HG03457 (cell line): Measurements from ENCODE around the gene PIGK.
"Not testable (repeated sequence)": the region's sequence is repeated elsewhere in the genome, so short reads cannot be mapped to it uniquely, and the experiment has no call there.

Experiments
- ATAC-seq: cut with Tn5 transposase; IDR thresholded peaks from one replicate; pipeline ENCODE4 v1.9.1; 2021; ENCODE audit warnings: moderate number of reproducible peaks; ENCODE audit not compliant: unreplicated experiment

The PIGK gene

DNA sequence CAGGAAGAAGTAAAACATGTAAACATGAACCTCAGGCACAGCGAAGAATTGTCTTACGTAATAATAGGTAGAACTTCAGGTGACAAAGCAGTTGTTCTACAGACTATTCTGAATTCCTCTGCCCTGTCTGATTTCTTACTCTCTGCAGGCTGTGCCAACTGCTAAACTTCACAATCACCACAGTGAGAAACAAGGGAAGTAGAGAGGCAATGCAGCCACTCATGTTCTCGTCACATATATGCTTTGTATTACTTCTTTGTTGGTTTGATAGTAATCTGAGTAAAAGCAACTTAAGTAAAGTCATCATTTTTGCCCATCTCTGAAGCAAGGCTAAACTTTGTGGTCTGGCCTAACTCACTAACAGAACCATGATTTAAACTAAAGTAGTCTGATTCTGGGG lies 21.9 kb downstream of the PIGK start:
- ATAC-seq: no peak

DNA sequence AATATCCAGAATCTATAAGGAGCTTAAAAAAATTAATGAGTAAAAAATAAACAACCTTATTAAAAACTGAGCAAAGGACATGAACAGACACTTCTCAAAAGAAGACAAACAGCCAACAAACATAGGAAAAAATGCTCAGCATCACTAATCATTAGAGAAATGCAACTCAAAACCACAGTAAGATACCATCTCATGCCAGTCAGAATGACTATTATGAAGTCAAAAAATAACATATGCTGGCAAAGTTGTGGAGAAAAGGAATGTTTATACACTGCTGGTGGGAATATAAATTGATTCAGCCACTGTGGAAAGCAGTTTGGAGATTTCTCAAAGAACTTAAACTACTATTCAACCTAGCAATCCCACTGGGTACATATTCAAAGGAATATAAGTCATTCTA lies 25.3 kb downstream of the PIGK start:
- no peak for ATAC-seq

DNA sequence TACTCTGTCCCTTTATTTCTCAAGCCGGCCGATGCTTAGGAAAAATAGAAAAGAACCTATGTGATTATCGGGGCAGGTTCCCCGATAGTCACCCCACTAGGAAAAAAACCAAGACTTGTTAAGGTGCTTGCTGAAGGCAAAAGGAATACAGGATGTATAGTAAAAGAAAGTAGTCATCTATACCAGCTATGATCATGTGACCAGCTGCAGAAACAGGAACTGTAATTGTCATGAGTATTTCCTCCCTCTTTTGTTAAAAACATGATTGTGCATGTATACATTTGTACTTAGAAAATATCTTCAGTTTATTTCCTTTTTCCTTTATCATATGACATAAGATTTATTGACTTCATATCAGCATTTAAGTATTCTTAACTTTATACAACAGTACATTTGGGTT lies 30.5 kb downstream of the PIGK start:
- ATAC-seq: no peak

DNA sequence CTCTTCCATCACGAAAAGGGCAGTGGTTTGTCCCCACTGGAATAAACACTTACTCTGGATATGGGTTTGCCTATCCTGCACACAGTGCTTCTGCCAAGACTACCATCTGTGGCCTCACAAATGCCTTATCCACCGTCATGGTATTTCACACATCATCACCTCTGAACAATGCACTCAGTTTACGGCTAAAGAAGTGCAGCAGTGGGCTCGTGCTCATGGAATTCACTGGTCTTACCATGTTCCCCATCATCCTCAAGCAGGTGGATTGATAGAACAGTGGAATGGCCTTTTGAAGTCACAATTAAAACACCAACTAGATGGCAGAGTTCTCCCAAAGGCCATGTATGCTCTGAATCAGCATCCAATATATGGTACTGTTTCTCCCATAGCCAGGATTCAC lies 32.3 kb downstream of the PIGK start:
- not testable (repeated sequence) for ATAC-seq

DNA sequence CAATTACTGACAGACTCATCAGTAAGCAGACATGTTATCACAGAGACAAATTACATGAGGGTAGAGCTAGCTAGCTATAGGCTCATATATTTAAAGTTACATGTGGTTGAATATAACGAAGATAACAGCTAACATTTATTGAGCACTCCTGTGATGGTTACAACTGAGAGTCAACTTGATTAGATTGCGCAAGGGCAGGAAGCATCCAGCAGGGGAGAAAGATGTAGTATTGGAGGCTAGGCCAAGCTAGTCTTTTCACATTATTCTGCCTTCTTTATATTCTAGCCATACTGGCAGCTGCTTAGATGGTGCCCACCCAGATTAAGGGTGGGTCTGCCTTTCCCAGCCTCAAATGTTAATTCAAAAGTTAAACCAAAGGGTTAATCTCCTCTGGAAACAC lies 37.1 kb downstream of the PIGK start:
- ATAC-seq: no peak

DNA sequence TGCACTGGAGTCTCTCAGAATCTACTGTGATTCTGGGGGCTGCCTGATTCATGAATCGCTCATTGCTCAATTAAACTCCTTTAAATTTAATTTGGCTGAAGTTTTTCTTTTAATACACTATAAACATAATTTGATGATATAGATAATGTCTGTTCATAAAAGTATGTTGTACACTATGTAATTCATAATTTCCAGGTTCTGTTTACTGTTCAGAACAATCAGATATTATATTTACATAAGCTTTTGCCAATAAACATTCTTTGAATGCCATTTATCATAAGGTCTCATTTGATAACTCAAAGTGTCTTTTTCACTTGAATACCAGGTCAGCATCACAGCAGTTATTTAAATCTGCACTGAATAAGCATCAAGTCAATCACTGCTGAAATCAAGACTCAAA lies 39.6 kb downstream of the PIGK start:
- no peak for ATAC-seq

DNA sequence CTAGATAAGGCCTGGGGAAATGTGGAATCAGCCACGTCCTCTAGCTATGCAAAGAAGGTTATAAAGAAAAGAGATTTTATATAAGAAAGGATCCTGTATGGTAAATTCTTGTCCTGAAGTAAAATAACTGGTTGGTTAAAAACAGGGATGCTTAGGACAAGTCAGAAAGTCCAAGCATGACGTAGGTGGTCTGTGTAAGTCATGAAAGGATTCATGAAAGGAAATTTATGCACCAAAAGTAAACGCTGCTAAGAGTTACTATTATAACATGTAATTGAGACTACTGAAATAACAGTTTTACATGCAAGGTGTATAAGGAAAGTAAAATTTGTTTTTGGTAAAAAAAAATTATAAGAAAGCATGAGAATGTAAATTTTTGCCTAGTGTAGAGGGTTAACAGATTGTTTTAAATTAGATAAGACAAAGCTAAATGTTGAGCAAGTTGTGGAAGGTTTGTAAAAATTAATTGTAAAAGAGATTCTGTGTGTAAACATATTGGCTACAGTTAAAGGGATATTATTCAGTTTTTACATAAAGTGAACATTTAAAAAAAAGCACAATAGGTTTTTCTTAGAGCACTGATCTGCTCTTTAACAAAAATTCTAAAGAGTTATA lies 43.9 kb downstream of the PIGK start:
- ATAC-seq: no peak

DNA sequence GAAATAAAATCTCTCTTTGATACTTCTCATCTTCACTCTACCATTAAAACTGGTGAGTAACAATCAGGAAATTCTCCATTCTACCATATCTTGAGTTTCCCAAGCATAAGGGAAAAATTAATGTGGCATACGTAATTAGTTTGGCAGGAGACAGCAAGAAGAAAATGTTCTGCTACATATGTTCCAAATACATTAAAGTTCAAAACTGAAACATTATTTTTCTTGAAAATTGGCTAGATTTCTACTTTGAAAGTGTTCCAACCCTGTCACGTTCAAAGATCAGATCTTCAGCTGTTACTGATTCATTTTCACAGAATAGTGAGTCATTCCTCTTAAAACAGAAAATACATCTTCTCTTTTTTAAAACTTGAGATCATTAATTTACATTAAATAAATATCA lies 48.5 kb downstream of the PIGK start:
- ATAC-seq: no peak

DNA sequence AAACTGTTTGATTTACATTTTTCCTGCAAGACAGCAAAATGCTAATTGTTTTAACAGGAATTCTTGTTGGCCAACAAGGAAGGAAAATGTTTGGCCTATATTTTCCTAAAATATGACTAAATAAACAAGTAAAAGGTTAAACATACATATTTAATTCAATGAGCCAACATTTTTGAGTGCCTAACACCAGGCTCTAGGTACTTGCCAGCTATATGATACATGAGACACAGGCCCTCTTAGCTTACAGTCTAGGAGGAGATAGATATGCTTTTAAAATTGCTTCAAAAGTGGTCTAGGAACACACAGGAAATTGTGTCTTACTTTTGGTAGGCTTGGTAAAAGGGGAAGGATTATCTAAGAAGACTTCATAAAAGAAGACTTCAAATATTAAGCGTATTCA lies 50.9 kb downstream of the PIGK start:
- no peak for ATAC-seq

DNA sequence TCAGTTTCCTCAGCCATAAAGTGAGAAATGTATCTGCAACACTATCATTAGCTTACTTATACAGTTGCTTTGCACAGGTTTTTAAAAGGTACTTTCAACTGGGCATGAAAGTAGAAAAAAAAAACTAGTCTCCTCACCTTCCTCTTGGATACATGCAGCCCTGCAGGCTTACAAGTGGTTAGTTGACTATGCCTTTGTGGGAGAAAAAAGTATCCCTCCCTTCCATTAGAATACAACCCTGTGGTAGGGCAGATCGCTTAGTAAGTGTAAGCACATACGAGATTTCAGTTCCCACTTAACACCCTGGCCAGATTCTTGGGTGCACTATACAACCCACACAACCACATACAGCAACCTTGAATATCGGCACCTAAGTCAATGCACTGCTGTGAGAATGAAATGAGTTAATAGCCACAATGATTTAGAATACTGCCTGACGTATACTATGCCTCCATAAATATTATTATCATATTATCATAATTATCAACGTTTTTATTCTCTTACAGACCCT lies 54.7 kb downstream of the PIGK start:
- ATAC-seq: no peak

DNA sequence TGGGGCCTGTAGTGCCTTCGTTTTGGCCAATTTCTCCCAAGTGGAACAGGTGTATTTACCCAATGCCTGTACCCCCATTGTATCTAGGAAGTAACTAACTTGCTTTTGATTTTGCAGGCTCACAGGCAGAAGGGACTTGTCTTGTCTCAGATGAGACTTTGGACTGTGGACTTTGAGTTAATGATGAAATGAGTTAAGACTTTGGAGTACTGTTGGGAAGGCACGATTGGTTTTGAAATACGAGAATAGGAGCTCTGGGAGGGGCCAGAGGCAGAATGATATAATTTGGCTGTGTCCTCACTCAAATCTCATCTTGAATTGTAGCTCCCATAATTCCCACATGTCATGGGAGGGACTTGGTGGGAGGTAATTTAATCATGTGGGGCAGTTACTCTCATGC lies 59.5 kb downstream of the PIGK start:
- ATAC-seq: not testable (repeated sequence)

DNA sequence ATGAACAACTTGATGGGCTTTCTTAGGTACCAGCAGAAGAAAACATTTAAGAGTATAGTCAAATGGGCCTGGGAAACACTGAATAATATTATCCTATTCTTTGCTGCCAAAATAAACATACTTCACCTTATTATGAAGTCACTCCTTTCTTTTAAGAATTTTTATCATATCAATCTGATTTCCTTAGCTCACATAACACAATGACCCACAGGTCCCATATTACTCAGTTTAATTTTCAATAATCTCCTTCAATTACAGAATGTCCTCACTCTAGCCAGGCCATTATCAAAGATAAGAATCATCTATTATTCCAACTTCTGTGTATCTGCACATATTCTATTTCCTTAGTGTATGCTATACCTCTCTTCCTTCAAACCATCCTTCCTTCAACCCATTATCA lies 63.0 kb downstream of the PIGK start:
- no peak for ATAC-seq

DNA sequence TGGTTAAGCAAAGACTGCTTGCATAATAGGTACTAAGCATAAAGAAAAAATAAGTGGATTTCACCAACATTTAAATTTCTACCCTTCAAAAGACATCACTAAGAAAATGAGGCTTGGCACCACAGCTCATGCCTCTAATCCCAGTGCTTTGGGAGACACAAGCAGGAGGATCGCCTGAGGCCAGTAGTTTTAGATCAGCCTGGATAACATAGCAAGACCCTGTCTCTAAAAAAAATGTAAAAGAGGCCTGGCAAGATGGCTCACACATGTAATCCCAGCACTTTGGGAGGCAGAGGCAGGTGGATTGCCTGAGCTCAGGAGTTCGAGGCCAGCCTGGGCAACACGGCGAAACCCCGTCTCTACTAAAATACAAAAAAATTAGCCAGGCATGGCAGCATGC lies 73.0 kb downstream of the PIGK start:
- ATAC-seq: no peak

DNA sequence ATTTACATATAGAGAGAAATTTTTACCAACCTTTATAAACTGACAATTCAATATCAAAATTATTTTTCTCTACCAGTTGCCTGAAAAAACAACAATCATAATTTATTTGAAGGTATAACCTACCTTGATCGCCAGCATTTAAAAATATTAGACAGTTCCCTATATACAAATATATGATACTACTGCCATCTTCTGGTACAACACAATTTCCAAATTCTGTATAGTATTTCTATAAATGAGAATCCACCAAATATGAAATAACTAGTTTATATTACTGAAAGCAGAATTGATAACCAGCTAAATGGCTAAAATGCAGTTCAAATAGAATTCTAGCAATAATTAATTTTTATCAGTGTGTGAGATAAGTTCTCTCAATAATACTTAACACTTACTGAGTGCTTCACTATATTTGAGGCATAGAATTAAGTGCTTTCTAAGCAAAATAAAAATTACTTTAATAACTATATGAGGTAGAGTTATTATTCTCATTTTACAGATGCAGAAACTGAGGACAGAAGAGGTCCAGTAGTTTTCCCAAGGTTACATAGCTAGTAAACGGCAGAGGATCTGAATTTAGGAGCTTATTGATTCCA lies 75.6 kb downstream of the PIGK start:
- no peak for ATAC-seq

DNA sequence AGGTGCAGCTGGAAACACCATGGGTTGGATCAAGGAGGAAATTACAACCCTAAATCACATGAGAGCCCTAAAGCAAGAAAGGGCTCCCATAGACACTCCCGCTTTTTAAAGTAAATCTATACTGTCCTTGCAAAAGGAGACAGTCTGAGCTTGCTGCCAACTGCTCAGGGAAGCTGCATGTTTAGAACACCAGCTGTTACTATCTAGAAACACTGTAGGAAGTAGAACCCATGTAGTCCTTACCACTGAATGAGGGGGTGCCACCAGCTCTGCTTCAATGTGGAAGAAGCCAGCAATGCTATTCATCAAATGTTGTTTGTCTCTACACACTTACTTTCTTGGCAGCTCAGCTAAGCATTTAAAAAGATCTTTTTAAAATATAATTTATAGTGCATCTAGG lies 79.8 kb downstream of the PIGK start:
- ATAC-seq: no peak

DNA sequence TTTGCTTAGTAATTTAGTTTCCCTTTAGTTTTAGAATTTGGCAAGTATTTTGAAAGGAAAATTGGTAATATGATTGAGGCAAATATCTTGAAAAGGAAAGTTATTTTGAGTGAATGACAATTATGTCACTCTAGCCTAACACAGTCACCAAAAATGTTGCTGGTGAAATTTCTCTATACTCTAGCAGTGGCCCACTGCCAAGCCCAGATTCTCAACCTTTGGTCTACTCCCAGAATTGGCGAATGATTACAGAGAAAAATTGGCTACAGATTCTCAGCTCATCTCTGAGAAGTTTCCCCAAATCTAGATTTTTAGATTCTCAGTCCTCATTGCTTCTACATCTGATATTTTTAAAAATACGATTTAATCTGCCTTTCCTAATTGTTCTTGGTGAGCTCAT lies 84.9 kb downstream of the PIGK start:
- ATAC-seq: no peak

DNA sequence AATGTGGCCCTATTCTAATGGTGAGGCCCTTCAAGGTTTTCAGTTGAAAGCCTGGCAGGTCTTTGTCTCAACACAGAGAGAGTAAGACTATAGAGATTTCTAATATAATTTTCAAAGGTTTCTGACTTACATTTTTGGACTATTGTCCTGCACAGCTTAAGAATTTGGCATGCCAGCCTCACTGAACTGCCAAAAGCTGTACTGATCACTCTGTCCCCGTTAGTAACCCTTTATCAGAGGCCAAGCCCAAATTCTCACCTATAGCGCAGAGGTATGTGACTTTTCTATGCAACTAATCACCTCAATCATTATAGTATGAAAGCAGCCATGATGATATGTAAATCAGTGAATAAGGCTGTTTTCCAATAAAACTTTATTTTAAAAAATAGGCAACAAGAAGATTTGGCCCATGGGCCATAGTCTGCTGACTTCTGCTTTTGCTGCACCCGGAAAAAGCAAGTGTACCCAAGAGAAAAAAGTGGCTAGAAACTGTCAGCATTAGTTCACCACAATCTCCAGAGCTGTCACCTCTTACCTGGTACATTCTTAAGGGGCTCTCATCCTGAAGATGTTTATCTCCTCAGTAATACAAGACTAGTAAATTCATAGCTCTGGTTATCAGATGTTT lies 85.4 kb downstream of the PIGK start:
- ATAC-seq: no peak

DNA sequence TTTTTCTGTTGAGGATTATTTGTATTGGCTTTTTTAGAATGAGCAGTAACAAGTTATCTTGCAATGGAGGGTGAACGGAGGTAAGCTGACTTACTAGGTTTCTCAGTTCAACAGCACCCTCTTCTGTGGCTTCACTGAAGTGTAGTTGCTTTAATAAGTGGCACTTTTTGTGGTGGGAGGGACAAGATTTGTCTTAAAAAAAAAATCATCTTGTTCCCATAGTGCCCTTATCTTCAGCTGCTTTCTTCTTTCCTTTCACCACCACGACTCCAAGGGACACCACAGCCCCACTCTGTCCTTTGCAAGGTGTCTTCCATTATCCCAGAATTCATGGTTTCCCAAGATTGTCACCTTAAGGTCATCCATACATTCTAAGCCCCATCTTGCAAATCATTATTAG lies 92.9 kb downstream of the PIGK start:
- peak; percentile 71 for ATAC-seq

DNA sequence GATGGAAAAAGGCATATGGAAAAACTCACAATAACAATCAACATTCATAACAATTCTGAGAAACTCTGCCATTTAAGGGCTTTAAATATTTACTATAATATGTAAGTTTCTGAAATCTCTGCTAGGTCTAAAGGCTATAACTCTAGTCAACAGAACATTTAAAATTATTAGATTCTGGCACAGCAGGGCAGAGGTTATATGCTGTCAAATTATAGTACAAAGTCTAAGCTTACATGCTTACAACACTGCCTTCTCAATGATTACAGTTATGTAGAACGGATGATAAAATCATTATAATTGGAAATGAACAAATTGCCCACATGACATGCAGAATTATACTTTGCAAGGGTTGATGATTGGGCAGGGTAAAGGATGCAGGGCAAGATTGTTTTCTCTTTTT lies 97.7 kb downstream of the PIGK start:
- no peak for ATAC-seq

DNA sequence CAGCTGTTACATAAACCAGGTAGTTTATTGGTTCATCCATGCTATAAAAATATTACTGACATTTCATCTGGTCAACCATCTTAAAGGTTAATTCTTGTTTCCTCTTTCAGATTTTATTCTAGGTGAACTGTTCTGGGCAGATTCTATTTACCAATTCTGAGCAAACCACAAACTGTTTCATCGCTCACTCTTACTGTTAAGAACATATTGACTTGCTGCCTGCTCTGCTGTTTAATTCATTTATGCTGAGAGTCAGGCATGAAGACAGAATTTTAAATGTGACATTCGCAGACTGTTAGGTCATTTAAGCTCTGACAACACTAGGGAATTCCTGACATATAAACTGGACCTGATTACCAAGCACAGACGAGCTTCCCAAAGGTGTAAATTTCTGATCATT lies 98.3 kb downstream of the PIGK start:
- ATAC-seq: no peak

DNA sequence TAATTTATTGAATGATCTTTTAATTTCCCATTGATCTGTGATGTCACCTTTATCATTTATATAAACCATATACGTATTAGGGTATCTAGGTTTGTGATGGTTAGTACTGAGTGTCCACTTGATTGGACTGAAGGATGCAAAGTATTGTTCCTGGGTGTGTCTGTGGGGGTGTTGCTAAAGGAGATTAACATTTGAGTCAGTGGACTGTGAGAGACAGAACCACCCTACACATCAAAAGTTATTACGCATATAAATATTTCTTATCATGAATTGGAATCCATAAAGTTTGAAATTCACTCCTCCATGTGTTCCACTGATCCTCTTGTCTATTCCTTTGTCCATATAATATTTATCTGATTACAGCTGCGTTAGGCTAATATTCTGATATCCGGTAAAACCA lies 100.5 kb downstream of the PIGK start:
- ATAC-seq: no peak

DNA sequence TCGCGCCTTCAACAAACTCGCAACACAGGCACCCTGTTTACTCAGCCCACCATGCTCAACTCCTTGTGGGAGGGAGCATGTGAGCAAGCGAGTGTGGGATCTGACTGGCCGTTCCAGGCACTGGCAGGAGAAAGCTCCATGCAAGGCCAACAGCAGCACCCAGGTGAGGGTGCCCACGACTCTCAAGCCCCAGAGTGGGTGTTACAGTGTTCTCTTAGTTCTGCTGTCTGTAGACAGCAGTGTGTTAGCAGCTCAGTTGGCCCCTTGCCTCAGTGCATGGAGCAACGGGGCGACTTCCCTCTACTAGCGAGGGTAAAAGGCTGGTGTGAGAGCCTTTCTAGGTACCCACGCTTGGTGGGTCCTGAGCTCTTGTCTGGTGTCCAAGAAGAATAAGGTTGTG lies 114.6 kb downstream of the PIGK start:
- ATAC-seq: no peak

DNA sequence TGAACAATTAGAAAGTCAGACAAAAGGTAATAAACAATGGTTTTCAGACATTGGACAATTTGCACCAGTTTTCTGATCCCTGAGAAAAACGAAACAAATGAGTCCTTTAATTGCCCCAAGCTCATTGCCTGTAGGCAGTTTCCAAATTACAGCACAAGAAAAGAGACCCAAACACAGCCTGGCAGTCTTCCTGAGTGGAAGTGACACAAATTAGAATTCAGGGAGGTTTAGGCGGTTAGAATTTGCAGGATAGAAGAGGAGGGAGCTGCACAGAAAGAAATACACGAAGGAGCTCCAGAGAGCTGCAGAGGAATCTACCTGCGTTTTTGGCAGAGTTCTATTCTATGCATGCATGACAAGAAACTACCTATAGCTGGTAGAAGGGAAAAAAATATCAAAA lies 115.7 kb downstream of the PIGK start:
- no peak for ATAC-seq
